GM21526 (cell line): ENCODE results near the gene PTRH1.

Experiments used
- ATAC-seq: cut with Tn5 transposase; IDR thresholded peaks from one replicate; pipeline ENCODE4 v1.9.1; 2021; ENCODE audit warnings: moderate library complexity; ENCODE audit not compliant: unreplicated experiment, low FRiP score

Gene PTRH1

DNA sequence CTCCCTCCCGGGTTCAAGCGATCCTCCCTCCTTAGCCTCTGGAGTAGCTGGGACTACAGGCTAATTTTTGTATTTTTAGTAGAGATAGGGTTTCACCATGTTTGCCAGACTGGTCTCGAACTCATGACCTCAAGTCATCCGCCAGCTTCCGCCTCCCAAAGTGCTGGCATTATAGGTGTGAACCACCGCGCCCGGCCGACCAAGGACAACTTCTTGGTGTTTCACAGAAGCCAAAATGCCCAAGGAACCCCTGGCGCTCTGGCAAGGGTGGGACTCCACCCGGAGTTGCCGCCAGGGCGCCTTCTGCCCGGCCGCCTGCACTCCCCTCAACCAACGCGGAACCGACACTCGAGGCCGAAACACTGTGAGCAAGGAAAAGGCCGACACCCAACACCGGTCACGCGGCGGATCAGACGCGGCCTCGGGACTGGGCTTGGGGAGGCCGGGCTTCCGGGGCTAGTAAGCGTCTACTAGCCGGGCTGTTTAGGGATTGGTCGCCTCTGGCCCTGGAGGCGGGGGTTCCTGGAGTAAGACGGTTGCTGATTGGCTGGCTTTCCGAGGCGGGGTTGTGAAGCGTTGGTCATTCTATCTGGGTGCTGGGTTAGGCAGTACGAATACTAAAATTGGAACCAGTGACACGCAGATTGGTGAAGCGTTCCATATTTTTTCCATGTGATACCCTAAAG lies 16.3 kb downstream of the PTRH1 start:
- ATAC-seq, result peak; percentile 88

DNA sequence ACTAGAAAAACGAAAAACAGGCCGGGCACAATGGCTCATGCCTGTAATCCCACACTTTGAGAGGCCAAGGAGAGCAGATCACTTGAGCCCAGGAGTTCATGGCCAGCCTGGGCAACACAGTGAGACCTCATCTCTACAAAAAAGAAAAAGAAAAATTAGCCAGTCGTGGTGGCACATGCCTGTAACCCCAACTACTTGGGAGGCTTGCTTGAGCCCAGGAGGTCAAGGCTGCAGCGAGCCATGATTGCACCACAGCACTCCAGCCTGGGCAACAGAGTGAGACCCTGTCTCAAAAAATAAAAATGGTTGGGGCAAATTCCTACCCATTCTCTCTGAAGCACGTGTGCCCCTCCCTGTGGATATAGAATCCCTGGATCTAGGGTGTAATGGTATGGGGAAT lies 17.1 kb downstream of the PTRH1 start:
- ATAC-seq, result no peak

DNA sequence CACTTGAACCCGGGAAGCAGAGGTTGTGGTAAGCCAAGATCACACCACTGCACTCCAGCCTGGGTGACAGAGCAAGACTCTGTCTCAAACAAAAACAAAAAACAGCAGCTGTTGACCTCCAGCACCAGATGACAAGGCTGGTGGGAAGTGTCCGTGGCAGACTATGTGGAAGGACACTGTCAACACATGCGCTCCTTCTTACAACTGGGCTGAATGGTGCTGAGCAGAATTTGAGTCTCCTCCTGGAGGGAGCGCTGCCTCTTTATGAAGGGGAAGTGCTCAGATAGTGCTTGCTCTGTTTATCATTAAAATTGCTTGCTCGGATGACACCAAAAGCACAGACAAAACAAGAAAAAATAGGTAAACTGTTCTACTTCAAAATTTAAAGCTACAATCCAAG lies 17.9 kb downstream of the PTRH1 start:
- ATAC-seq, result no peak

DNA sequence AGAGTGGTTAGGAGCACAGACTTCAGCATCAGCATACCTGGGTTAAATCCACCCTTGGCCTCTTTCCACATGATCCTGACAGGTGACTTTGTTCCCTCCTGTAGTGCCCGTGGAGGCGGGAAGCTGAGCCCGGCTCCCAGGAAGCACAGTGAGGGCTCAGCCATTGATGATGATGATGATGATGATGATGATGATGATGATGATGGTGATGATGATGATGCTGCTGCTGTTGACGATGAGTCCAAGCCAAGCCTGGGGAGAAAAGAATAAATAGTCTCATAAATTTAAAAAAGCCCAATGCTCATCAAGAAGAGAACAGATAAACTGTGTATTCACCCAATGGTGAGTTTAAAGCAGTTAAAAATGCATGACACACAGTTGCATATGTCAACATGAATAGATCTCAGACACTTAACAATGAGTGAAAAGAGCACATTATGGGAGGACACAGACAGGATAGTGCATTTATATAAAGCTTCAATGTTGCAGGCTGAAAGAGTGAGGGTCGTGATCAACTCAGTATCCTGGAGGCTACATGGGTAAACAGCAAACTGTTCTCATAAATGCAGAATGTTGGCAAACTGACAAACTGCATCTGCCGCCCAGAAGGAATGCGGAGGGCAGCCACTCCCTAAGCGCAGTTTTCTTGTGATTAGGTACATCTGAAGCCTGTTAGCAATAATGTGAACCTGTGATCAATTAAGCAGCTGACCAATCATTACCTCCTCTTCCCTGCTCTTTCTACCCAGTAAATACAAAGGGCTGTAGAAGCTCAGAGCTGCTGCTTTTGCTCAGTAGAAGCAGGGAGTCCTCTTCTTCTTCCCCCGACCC lies 20.4 kb downstream of the PTRH1 start:
- ATAC-seq, result no peak

DNA sequence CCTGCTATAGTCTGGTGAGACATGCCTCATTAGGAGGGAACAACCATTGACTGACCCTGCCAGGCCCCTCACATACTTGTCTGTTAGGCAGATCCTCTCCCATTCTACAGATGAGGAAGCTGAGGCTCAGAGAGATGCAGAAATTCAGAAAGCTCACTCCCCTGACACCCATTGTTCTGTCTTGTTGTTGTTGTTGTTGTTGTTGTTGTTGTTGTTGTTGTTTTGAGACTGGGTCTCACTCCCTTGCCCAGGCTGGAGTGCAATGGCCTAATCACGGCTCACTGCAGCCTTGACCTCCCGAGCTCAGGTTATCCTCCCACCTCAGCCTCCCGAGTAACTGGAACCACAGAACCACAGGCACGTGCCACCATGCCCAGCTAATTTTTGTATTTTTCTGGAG lies 21.8 kb downstream of the PTRH1 start:
- no peak for ATAC-seq

DNA sequence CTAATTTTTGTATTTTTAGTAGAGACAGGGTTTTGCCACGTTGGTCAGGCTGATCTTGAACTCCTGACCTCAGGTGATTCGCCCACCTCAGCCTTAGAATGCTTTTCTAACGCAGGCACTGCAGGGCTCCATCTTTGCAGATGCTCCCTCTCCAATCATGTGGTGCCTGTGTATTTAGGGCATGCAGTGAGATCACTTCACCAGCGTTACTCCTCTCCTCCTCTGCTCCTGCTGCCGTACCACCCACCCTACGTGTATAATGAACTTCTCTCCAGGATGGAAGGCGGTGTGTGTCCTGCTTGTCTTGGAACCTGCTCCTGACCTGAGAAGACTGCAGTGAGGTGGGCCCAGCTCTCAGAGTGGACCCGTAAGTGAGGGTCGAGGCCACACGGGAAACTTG lies 22.3 kb downstream of the PTRH1 start:
- ATAC-seq, result no peak

DNA sequence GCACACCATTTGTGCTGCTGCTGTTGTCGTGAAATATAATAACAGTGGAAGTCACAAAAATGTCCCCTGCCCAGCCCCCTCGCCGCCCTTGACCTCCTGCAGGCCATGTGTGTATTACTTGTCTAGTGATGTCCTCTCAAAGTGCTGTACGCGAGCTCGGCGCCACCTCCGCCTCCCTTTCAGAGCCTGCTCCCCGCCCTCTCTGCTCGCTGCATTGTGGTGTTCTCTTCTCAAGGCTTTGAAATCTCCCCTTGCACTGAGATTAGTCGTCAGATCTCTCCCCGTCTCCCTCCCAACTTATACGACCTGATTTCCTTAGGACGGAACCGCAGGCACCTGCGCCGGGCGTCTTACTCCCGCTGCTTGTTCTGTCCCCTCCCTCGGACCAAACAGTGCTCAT lies 23.4 kb downstream of the PTRH1 start:
- ATAC-seq, result no peak

DNA sequence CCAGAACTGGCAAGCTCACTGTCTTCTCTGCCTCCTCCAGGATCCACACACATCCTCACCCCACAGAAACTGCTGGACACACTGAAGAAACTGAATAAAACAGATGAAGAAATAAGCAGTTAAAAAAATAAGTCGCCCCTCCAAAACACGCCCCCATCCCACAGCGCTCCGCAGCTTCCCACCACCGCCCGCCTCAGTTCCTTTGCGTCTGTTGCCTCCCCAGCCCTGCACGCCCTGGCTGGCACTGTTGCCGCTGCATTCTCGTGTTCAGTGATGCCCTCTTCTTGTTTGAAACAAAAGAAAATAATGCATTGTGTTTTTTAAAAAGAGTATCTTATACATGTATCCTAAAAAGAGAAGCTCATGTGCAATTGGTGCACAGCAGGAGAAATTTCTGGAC lies 24.7 kb downstream of the PTRH1 start:
- no peak for ATAC-seq

DNA sequence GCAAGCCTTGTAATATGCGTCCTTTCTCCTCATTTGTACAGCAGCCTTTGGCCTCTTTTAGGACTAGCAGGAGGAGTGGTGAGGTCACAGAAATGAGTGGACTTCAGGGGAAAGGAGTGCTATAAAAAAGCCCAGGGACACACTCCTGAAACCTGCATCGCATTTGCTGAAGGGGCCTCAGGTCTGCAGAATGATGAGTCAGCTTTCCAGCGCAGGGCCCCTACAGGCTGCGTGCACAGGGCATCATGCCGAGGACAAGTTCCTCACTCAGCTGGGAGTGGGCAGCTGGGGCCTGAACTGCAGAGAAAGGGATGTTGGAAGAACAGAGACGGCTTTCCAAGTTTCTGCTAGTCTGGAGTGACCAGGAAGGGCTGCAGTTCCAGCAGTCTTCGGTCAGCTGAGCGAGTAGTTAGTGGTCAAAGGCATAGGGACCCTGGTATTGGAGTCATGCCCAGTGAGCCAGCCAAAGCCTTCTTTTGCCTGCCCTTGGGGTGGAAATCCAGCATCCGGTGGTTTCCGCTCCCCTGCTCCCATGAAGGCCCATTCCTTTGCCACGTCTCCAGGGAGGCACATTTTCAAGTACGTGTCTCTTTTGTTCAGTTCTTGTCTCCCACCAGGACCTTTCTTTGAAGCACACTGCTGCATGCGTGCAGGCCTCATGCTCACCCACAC lies 26.0 kb downstream of the PTRH1 start:
- ATAC-seq, result no peak

DNA sequence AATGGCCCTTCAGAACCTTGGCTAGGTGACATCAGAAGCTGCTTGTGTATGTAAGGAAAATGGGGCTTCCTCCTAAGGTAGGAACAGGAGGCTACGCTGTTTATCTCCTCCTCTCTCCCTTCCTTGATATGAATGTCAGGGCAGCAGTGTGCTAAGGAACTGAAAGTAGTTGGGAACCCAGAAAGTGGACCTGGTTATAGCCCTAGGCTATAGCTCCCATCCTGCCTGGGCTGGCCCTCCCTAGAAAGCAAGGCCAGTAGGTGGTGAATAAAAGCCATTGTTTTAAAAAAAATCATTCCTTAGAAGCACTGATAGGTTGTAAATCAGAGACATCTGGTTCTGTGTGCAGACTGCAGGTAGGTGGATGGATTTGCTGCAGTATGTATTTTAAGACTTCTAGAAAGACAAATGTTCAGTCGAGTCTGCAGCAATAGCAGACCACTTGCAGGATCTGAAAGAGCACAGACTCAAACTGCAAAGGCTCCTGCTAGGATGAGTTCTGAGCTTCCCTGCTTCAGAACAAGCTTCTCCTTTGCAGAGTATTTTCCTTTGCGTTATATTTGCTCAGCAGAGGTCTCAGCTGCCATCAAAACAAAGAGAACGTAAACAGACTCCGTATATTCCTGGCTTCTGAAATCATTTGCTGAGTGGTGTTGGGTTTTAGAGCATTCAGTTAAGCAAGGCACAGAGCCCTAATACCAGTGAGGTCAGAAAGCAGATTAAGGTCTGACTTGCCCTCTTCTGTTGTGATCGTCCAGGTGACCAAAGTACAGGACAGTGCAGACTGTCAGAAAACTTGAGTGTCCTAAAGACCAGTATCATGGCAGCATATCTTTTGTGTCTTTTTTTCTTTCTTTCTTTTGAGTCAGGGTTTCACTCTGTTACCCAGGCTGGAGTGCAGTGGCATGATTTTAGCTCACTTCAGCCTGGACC lies 28.7 kb downstream of the PTRH1 start:
- ATAC-seq, result no peak

DNA sequence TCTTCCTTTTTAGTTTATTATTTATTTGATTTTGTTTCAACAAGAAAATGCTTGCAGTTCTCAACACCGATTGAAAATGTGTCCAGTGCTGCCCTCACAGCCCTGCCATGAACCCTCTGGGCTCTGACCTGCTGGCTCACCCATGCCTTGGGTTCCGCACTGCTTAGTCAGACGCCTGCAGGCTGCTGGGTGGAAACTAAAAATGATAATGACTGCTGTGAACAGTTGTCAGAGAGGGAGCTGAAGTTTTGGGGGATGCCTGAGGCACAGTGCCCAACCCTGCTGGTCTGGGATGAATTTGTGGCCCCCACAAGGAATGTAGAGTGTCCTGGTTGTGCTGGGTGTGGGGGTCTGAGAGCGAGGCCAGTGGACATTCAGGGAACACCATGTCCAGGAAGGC lies 30.9 kb downstream of the PTRH1 start:
- no peak for ATAC-seq

DNA sequence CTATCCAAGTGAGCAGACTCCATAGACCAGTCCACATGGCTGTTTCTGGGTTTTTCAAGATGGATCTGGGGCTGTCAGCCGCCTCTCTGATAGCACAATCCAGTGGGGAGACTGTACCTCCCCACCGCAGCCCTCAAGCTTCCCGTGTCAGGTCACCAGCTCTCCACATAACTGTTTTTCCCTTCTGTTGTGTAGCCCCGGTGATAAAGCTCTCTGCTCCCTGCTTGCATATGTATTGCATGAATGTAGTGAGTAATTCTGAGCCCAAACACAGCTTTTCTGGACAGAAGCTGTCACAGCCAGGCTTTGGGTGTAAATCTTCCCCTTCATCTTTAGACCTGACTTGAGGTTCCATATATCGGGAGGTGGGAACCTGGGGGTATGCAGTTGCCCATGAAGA lies 31.7 kb downstream of the PTRH1 start:
- no peak for ATAC-seq

DNA sequence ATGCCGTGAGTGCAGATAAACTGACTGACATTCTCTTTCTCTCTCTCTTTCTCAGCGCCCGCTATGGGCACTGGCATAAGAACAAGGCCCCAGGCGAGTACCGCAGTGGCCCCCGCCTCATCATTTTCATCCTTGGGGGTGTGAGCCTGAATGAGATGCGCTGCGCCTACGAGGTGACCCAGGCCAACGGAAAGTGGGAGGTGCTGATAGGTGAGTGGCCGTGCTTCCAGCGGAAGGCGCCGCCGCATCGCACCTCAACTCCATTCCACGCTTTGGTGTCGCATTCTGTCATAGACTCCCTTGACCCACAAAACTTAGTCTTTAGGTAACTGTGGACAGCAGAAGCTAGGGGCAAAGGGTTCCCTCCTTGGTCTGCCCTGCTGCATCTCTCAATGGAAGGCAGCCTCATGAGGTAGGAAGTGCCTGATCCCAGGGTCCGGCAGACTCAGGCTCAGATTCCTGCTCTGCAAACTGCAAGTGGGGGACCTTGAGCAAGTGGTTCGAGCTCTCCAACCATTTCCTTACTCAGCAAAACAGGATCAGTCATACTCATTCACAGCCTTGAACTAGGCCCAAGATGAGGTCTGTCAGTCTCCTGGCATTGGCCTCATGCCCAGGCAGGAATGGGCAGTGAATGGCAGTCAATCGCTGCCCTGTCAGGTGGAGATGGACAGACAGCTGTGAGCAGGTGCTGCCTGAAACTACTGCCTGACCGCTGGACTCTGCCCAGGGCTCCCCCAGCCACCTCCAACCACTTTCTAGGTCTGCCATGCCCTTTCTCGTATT lies 32.9 kb downstream of the PTRH1 start:
- ATAC-seq, result no peak

DNA sequence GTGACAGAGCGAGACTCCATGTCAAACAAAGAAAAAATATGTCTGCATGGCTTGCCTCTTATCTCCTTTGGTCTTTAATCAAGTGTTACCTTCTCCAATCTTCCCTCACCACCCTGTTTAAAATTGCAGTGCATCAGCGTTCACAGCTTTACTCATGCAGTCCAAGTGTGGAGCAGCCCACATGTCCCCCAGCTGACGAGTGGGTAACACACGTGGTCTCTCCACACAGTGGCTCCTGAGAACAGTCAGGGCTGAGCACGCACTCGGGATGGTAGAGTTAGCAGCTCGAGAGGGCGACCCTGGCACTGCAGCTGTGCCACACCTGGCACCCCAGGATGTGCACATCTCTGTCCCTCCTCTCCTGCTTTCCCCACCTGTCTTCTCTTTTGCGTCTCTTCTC lies 34.6 kb downstream of the PTRH1 start:
- no peak for ATAC-seq

DNA sequence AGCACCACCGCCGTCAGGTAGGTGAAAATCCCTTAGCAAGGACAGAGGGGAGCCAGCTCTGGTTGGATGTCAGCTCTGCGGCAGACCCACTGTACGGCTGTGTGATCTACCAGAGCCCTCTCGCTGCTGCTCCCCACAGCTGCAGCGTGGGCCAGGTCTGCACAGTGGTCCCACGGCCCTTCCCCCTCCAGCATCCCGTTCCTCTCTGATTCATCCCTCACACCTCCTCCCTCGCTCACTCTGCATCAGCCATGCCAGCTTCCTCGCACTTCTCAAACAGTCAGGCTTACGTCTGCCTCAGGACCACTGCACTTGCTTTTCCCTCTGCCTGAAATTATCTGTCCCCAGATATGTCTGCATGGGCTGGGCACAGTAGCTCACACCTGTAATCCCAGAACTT lies 35.2 kb downstream of the PTRH1 start:
- ATAC-seq, result no peak

DNA sequence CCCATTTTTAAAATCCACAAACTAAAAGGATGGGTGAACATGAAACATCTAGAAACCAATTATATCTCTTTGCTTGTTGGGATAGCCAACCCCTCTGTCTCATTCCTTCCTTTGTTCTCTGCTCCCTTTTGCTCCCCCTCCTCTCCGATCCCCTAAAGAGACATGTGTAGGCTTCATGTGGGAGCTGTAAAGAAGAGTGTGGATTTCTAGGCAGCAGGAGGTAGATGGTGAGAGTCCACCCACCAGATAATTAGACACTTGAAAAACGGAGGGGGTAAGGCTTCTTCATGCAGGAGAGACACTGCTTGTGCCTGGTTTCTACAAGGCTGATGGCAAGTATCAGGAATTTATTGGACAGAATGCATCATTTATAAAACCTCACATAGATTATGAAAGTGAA lies 36.0 kb downstream of the PTRH1 start:
- ATAC-seq, result no peak

DNA sequence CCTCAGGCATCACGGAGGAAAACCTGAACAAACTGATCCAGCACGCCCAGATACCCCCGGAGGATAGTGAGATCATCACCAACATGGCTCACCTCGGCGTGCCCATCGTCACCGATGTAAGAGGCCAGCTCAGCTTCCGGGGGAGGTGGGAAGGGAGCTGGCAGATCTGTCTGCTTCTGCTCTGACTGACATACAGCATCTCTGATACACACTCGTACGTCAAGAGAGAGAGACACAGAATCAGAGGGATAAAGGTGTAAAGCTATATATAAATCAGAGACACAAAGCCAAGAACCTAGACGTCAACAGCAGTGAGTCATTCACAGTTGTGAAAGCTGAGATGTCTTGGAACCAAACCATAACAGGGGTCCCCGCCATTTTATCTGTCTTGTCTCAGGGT lies 38.8 kb downstream of the PTRH1 start:
- no peak for ATAC-seq

DNA sequence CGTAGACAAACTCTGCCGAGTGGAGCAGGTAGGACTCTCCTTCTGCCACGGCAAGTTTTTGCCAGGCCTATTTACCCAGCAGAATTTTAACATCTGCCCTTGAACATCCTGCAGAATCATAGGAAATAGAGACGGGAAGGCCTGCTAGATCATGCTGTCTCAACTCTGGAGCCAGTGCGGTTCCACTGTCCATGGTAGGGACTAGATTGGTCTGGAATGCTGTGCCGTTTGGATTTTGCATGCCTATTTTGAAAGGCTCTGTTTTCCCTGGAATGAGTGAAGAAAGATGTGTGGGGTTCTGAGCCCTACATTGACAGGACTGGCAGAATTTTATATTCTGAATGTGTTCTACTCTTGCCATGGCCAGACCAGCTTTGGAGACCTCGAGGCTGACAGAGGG lies 42.2 kb downstream of the PTRH1 start:
- ATAC-seq, result no peak

DNA sequence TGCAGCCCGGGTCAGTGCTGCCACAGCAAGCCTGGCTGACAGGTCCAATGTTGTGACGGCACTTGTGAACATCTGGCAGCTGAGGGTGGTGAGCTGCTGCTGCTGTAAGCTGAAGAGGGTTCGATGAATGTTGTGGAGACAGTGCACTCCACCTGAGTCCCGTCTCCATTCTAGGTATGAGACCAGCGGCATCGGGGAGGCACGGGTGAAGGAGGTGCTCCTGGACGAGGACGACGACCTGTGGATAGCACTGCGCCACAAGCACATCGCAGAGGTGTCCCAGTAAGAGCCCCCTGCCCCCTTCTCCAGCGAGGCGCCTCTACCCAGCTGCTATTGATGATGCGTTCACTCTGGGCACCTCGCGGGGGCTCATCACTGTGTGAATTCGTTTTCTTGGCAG lies 47.6 kb downstream of the PTRH1 start:
- ATAC-seq, result no peak
